CD4-positive, CD25-positive, alpha-beta regulatory T cell (primary cell): ENCODE data around the gene ADSS2. TPM values are rescaled to one million over a fixed set of nuclear protein-coding genes. Genes with fewer than 3 reads are reported as not detected.
A peak's percentile ranks its signal among the peaks of the same experiment; 100 is the strongest.

Experiments
- ATAC-seq, 2 donors: fragments of 150-1000 bp; cut with Tn5 transposase; one replicate each; pipeline ENCODE4 v1.10.0; 2021; ENCODE audit warnings: low read depth in 2 of 2, moderate number of reproducible peaks in 2 of 2, moderate library complexity in 1 of 2
- DNase-seq, 3 donors: peaks; one replicate each; pipeline versions ENCODE4 v3.0.0 to v3.0.0-alpha.2; 2012 to 2022; ENCODE audit warnings: mixed read lengths in 1 of 3
- H3K27ac ChIP-seq: one replicate; pipeline ENCODE4 v1.7.0; 2013; ENCODE audit warnings: mild to moderate bottlenecking, low read length; ENCODE audit not compliant: insufficient read depth, poor library complexity, severe bottlenecking
- H3K27me3 ChIP-seq: one replicate; pipeline ENCODE4 v1.7.0; 2013; ENCODE audit warnings: low read length; ENCODE audit not compliant: control insufficient read depth, insufficient read depth
- H3K36me3 ChIP-seq: one replicate; pipeline ENCODE4 v1.7.0; 2013; ENCODE audit warnings: mild to moderate bottlenecking, low read length, moderate library complexity; ENCODE audit not compliant: control insufficient read depth, insufficient read depth
- H3K4me1 ChIP-seq: 2 replicates; pipeline ENCODE4 v1.7.0; 2013; ENCODE audit warnings: mild to moderate bottlenecking, low read length; ENCODE audit not compliant: insufficient read depth, control insufficient read depth, poor library complexity, severe bottlenecking
- H3K4me3 ChIP-seq: one replicate; pipeline ENCODE4 v1.7.0; 2013; ENCODE audit warnings: low read depth, mild to moderate bottlenecking, low read length, moderate library complexity
- H3K9me3 ChIP-seq, 2 experiments: 1 replicate in 1 of 2; 2 replicates in 1 of 2; pipeline ENCODE4 v1.7.0; 2013; ENCODE audit warnings: low read length in 2 of 2, mild to moderate bottlenecking in 1 of 2, moderate library complexity in 1 of 2; ENCODE audit not compliant: control insufficient read depth in 2 of 2
- H3K27ac Mint-ChIP-seq, 3 donors: one replicate each; pipeline ENCODE4 v1.8.0; 2020 to 2022; ENCODE audit warnings: mild to moderate bottlenecking in 3 of 3, mixed read lengths in 3 of 3, moderate library complexity in 2 of 3
- H3K27me3 Mint-ChIP-seq: one replicate; pipeline ENCODE4 v1.8.0; 2022; ENCODE audit warnings: mild to moderate bottlenecking, mixed read lengths
- H3K36me3 Mint-ChIP-seq: one replicate; pipeline ENCODE4 v1.8.0; 2020; ENCODE audit warnings: mixed read lengths
- H3K4me1 Mint-ChIP-seq, 4 donors: one replicate each; pipeline ENCODE4 v1.8.0; 2020 to 2022; ENCODE audit warnings: mixed read lengths in 4 of 4, mild to moderate bottlenecking in 1 of 4
- H3K4me3 Mint-ChIP-seq, 4 donors: one replicate each; pipeline ENCODE4 v1.8.0; 2020 to 2022; ENCODE audit warnings: mild to moderate bottlenecking in 4 of 4, mixed read lengths in 4 of 4, moderate library complexity in 3 of 4
- H3K9me3 Mint-ChIP-seq, 7 donors: one replicate each; pipeline ENCODE4 v1.8.0; 2020 to 2022; ENCODE audit warnings: mixed read lengths in 7 of 7, mild to moderate bottlenecking in 3 of 7, moderate library complexity in 2 of 7
- polyA plus RNA-seq, 4 donors: library from polyadenylated mRNA; unstranded; fragments of 300-500 nt; fragmentation: Illumina TruSeq; gene quantifications; one replicate each; pipeline ENCODE4 v1.2.3, GENCODE V29; 2021
- total RNA-seq: library from RNA; stranded (reverse); gene quantifications from one replicate; pipeline ENCODE4 v1.2.3, GENCODE V29; 2022

The ADSS2 gene
- total and polyA plus RNA-seq, 5 donors from 2014 or later = 27.1 to 53.4 (median 28.5) TPM

- no peak overlapping the region for H3K27ac ChIP-seq
- Mint-ChIP-seq H3K9me3 (no peaks in the 10 kb centered on the region), H3K27ac (no peak overlapping the region), H3K36me3 (no peaks in the 10 kb centered on the region), H3K4me3 (no peak overlapping the region), H3K4me1 (peaks cover 0 to 3% (median 1%) of the 10 kb centered on the region in 4 donors), H3K27me3 (no peaks in the 10 kb centered on the region)
- ATAC-seq = no peak
- no peaks in the 10 kb centered on the region for H3K9me3 ChIP-seq
- no peaks in the 10 kb centered on the region for H3K36me3 ChIP-seq
- no peaks in the 10 kb centered on the region for H3K27me3 ChIP-seq
- no peak overlapping the region for H3K4me3 ChIP-seq
- H3K4me1 ChIP-seq = peaks cover 1% of the 10 kb centered on the region
- DNase-seq = no peak
Measured at GRCh38 chr1:244466724-244467123, 15.0 kb upstream of the ADSS2 start.

GRCh38 chr1:244461245-244462071 lies 9.7 kb upstream of the ADSS2 start, which contains the start of gene CATSPERE:
CATSPERE (plus strand) TSS chr1:244461273; CDS start chr1:244461430, 157 bp downstream.
- Mint-ChIP-seq H3K4me1 (peaks cover 8 to 20% (median 15%) of the 10 kb centered on the region in 4 donors), H3K36me3 (no peaks in the 10 kb centered on the region), H3K9me3 (peaks cover 0 to 4% (median 0%) of the 10 kb centered on the region in 7 donors), H3K27me3 (no peaks in the 10 kb centered on the region), H3K4me3 (peak within 1 kb of the TSS; percentile 80 to 91 (median 82)), H3K27ac (peak within 1 kb of the TSS; percentile 47 to 99 (median 86))
- peak within 1 kb of the TSS; percentile 79 for H3K27ac ChIP-seq
- peak; percentile 98 to 99 for ATAC-seq
- DNase-seq = peak; percentile 70 to 84 (median 74)
- peaks cover 11% of the 10 kb centered on the region for H3K4me1 ChIP-seq
- H3K27me3 ChIP-seq = no peaks in the 10 kb centered on the region
- H3K4me3 ChIP-seq = peak within 1 kb of the TSS; percentile 86
- no peaks in the 10 kb centered on the region for H3K9me3 ChIP-seq
- H3K36me3 ChIP-seq = no peaks in the 10 kb centered on the region

DNA sequence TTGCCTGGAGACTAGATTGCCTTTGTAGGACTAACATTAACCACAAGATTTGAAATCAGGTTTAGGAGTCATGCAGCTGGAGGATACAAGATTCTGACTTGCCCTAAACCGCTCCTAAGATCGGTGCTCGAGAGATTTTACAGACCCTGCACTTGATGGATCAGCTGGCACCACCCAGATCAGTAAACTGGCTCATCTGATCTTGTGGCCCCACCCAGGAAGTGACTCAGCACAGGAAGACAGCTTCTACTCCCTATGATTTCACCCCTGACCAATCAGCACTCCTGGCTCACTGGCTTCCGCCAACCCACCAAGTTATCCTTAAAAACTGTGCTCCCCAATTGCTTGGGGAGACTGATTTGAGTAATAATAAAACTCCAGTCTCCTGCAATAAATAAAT lies 8.5 kb upstream of the ADSS2 start:
- ATAC-seq (no peak), DNase-seq (peak in 1 of 3 donors; percentile 69)
- no peak overlapping the region for H3K27ac ChIP-seq
- H3K9me3 ChIP-seq = no peaks in the 10 kb centered on the region
- no peaks in the 10 kb centered on the region for H3K27me3 ChIP-seq
- Mint-ChIP-seq H3K27me3 (no peaks in the 10 kb centered on the region), H3K9me3 (peaks cover 0 to 4% (median 0%) of the 10 kb centered on the region in 7 donors), H3K36me3 (no peaks in the 10 kb centered on the region), H3K27ac (peak overlapping the region in 2 of 3 donors; percentile 47 to 56), H3K4me3 (peak overlapping the region; percentile 74 to 83 (median 78)), H3K4me1 (peaks cover 8 to 20% (median 15%) of the 10 kb centered on the region in 4 donors)
- H3K4me1 ChIP-seq = peaks cover 11% of the 10 kb centered on the region
- H3K4me3 ChIP-seq = no peak overlapping the region
- H3K36me3 ChIP-seq = no peaks in the 10 kb centered on the region

GRCh38 chr1:244458781-244459180 lies 7.1 kb upstream of the ADSS2 start:
- peak overlapping the region in 1 of 4 donors; percentile 32 for H3K4me3 Mint-ChIP-seq
- H3K4me1 Mint-ChIP-seq = peaks cover 10 to 22% (median 15%) of the 10 kb centered on the region in 4 donors
- no peaks in the 10 kb centered on the region for H3K36me3 Mint-ChIP-seq
- H3K4me1 ChIP-seq = peaks cover 11% of the 10 kb centered on the region
- ATAC-seq (no peak), DNase-seq (no peak)
- peaks cover 0 to 4% (median 0%) of the 10 kb centered on the region in 7 donors for H3K9me3 Mint-ChIP-seq
- no peaks in the 10 kb centered on the region for H3K27me3 ChIP-seq
- H3K27me3 Mint-ChIP-seq = no peaks in the 10 kb centered on the region
- no peaks in the 10 kb centered on the region for H3K9me3 ChIP-seq
- no peak overlapping the region for H3K4me3 ChIP-seq
- no peak overlapping the region for H3K27ac ChIP-seq
- no peaks in the 10 kb centered on the region for H3K36me3 ChIP-seq
- no peak overlapping the region for H3K27ac Mint-ChIP-seq

- H3K27me3 Mint-ChIP-seq = peaks cover 5% of the 10 kb centered on the region
- peaks cover 13 to 28% (median 21%) of the 10 kb centered on the region in 4 donors for H3K4me1 Mint-ChIP-seq
- no peak overlapping the region for H3K27ac ChIP-seq
- DNase-seq = no peak
- no peaks in the 10 kb centered on the region for H3K27me3 ChIP-seq
- no peak overlapping the region for H3K4me3 ChIP-seq
- H3K36me3 ChIP-seq = no peaks in the 10 kb centered on the region
- ATAC-seq = no peak
- peaks cover 14% of the 10 kb centered on the region for H3K4me1 ChIP-seq
- no peaks in the 10 kb centered on the region for H3K36me3 Mint-ChIP-seq
- H3K4me3 Mint-ChIP-seq = peak overlapping the region in 1 of 4 donors; percentile 37
- H3K27ac Mint-ChIP-seq = no peak overlapping the region
- H3K9me3 Mint-ChIP-seq = peaks cover 0 to 4% (median 0%) of the 10 kb centered on the region in 7 donors
- no peaks in the 10 kb centered on the region for H3K9me3 ChIP-seq
Measured at GRCh38 chr1:244456586-244456985, 4.9 kb upstream of the ADSS2 start.

DNA sequence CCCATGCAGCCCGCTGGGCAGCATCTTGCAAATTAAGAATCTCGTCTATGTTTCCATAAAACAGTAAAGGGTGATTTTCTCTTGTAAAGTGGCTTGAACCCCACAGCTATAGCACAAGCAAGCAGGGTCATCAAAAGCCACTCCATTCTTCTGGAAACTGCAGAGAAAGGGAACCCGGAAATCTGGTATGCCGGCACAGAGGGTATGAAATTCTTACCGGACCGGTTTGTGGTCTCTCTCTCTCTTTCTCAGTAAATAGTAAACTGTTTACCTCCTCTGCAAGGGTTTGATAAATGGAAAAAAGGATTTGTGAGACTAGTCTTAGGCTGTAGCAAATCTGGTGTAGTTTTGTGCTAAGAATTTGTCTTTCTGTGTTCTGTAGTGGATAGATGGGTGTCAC lies 2.7 kb upstream of the ADSS2 start:
- H3K27ac ChIP-seq = no peak overlapping the region
- no peak overlapping the region for H3K4me3 ChIP-seq
- H3K4me1 Mint-ChIP-seq = peaks cover 9 to 29% (median 21%) of the 10 kb centered on the region in 4 donors
- peaks cover 0 to 1% (median 0%) of the 10 kb centered on the region in 7 donors for H3K9me3 Mint-ChIP-seq
- no peaks in the 10 kb centered on the region for H3K27me3 ChIP-seq
- H3K4me1 ChIP-seq = peaks cover 25% of the 10 kb centered on the region
- peak overlapping the region in 1 of 4 donors; percentile 32 for H3K4me3 Mint-ChIP-seq
- peaks cover 3% of the 10 kb centered on the region for H3K36me3 ChIP-seq
- no peaks in the 10 kb centered on the region for H3K9me3 ChIP-seq
- DNase-seq = no peak
- H3K27me3 Mint-ChIP-seq = peaks cover 5% of the 10 kb centered on the region
- ATAC-seq = no peak
- no peak overlapping the region for H3K27ac Mint-ChIP-seq
- peaks cover 5% of the 10 kb centered on the region for H3K36me3 Mint-ChIP-seq

DNA sequence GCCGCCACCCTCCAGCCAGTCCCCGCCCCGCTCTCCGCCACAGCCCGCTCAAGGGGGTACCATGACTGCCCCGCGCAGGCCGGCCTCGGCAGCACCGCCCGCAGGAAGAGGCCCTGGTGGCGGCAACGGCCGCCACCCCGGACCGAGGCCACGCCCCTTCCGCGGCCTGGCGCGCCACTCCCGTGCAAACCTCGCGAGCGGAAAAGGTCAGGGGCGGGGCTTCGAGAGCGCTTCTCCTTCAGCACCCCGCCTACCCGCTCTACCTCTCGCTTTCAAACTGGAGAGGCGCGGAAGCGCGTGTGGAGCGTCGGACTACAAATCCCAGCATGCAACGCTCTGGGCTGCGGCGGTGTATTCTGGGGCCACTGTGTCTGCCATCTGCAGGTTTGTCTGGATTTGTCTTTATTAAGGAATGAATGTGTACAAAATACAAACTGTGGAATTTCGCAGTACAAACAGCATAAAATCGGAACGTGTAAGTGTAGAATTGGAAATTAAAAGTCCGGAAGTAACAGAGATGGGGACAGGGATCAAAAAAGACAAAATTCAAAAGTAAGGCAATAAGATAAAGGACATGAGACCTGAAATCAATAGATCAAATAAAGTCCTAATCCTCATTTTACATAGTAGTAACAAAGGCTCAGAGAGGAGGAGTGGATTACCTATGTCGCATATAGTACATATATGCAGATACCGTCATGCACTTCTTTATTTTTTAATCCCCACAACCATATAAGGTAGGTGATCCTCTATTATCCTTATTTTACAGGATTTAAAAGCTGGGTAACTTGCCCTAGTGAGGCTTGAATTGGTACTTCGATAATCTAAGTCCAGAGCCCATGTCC lies 464 bp upstream of the ADSS2 start:
- H3K4me1 ChIP-seq = peaks cover 45% of the 10 kb centered on the region
- H3K36me3 ChIP-seq = peaks cover 3% of the 10 kb centered on the region
- DNase-seq = peak; percentile 98 to 99 (median 99)
- peak; percentile 88 to 93 for ATAC-seq
- Mint-ChIP-seq H3K27ac (peak overlapping the region; percentile 96 to 100 (median 99)), H3K36me3 (peaks cover 5% of the 10 kb centered on the region), H3K27me3 (peaks cover 5% of the 10 kb centered on the region), H3K4me3 (peak overlapping the region; percentile 91 to 98 (median 94)), H3K9me3 (peaks cover 0 to 1% (median 0%) of the 10 kb centered on the region in 7 donors), H3K4me1 (peaks cover 25 to 50% (median 39%) of the 10 kb centered on the region in 4 donors)
- no peaks in the 10 kb centered on the region for H3K27me3 ChIP-seq
- peak overlapping the region; percentile 82 for H3K4me3 ChIP-seq
- H3K9me3 ChIP-seq = no peaks in the 10 kb centered on the region
- peak overlapping the region; percentile 97 for H3K27ac ChIP-seq
